ENCODE measurements around the gene SLC6A3.
A peak's percentile ranks its signal among the peaks of the same experiment; 100 is the strongest.

Gene SLC6A3

DNA sequence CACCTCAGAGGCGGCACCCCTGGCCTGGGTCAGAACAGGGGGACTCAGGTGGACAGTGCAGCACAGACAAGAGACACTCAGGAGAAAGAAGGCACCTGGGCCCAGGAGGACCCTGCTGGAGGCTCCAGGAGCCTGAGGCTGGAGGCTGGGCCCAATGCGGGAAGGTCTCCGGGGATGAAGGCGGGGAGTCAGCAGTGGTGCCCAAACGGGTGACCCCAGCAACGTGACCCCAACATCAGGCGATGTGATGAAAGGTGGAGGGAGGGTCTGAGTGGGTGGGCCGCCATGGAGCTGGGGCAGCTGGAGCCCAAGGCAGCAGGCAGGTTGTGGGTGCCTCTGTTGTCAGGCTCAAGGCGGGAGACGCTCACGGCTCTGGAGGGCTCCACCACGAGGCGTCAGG, 41.0 kb upstream of the SLC6A3 start:
- Histone ChIP-seq H2AFZ (ENCODE audit: insufficient read depth, low read length, poor library complexity) (no peak overlapping the region), H3K4me1 (ENCODE audit: control insufficient read depth in 1 of 2, insufficient read depth in 2 of 2, low read length in 2 of 2) (no peaks in the 10 kb centered on the region), H3K27ac (ENCODE audit: low read depth, low read length) (no peak overlapping the region), H2BK12ac (ENCODE audit: low read length) (no peak overlapping the region), H3K36me3 (ENCODE audit: control insufficient read depth in 1 of 2, insufficient read depth in 2 of 2, low read length in 2 of 2) (peaks cover 82 to 84% of the 10 kb centered on the region in 2 experiments), H3K9me3 (ENCODE audit: insufficient read depth, low read depth, low read length) (no peaks in the 10 kb centered on the region), H3K4me2 (ENCODE audit: low read length) (no peak overlapping the region), H4K12ac (ENCODE audit: low read depth, low read length) (no peak overlapping the region), H3K4ac (ENCODE audit: low read depth, low read length) (no peak overlapping the region), H3K9ac (ENCODE audit: low read length) (no peak overlapping the region), H2BK5ac (ENCODE audit: low read depth, low read length, poor library complexity) (no peak overlapping the region), H3K79me2 (ENCODE audit: control insufficient read depth, insufficient read depth, low read length, poor library complexity) (no peaks in the 10 kb centered on the region), H2AK5ac (ENCODE audit: low read length) (no peak overlapping the region), H3K79me1 (ENCODE audit: low read length) (no peaks in the 10 kb centered on the region), H4K8ac (ENCODE audit: low read depth, low read length) (no peak overlapping the region), H3K23ac (ENCODE audit: low read length) (no peak overlapping the region), H3K18ac (ENCODE audit: low read length) (no peak overlapping the region), H3K27me3 (ENCODE audit: insufficient read depth, low read length) (no peaks in the 10 kb centered on the region), H2BK120ac (ENCODE audit: insufficient read depth, low read length, poor library complexity) (no peak overlapping the region), H4K91ac (ENCODE audit: low read depth, low read length) (no peak overlapping the region), H3K14ac (ENCODE audit: low read length) (no peak overlapping the region), H3K4me3 (ENCODE audit: low read depth, low read length) (no peak overlapping the region)
- no CpG with 5 or more reads among the region's 13 CpGs for WGBS (ENCODE audit: extremely low coverage, insufficient coverage, insufficient read length)
- no peak for DNase-seq

DNA sequence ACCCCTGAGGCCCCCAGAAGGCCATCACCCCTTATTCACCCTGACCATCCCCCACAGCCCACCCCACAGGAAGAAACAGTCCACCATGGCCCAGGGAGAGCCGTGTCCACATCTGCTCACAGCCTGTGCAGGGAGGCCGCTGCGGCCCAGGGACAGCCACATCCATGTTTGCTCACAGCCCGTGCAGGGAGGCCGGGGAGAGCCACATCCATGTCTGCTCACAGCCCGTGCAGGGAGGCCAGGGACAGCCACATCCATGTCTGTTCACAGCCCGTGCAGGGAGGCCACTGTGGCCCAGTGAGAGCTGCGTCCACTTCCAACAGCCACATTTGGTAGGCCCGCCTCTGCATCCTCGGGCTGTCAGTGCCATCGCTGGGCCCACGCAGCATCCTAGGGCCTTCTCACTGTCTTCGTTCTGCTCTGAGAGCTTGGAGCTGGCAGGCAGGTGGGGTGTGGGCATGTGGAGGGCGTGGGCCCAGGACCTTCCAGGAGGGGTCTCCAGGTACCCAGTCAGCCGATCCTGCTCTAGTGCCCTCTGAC, 40.4 kb upstream of the SLC6A3 start:
- no CpG with 5 or more reads among the region's 15 CpGs for WGBS (ENCODE audit: extremely low coverage, insufficient coverage, insufficient read length)
- Histone ChIP-seq H2BK12ac (ENCODE audit: low read length) (no peak overlapping the region), H3K4me3 (ENCODE audit: low read depth, low read length) (no peak overlapping the region), H3K79me1 (ENCODE audit: low read length) (no peaks in the 10 kb centered on the region), H3K36me3 (ENCODE audit: control insufficient read depth in 1 of 2, insufficient read depth in 2 of 2, low read length in 2 of 2) (peaks cover 82 to 84% of the 10 kb centered on the region in 2 experiments), H4K8ac (ENCODE audit: low read depth, low read length) (no peak overlapping the region), H3K79me2 (ENCODE audit: control insufficient read depth, insufficient read depth, low read length, poor library complexity) (no peaks in the 10 kb centered on the region), H3K23ac (ENCODE audit: low read length) (no peak overlapping the region), H3K18ac (ENCODE audit: low read length) (no peak overlapping the region), H3K9me3 (ENCODE audit: insufficient read depth, low read depth, low read length) (no peaks in the 10 kb centered on the region), H2AFZ (ENCODE audit: insufficient read depth, low read length, poor library complexity) (no peak overlapping the region), H3K9ac (ENCODE audit: low read length) (no peak overlapping the region), H4K12ac (ENCODE audit: low read depth, low read length) (no peak overlapping the region), H2BK5ac (ENCODE audit: low read depth, low read length, poor library complexity) (no peak overlapping the region), H2BK120ac (ENCODE audit: insufficient read depth, low read length, poor library complexity) (no peak overlapping the region), H4K91ac (ENCODE audit: low read depth, low read length) (no peak overlapping the region), H3K4me1 (ENCODE audit: control insufficient read depth in 1 of 2, insufficient read depth in 2 of 2, low read length in 2 of 2) (no peaks in the 10 kb centered on the region), H3K4me2 (ENCODE audit: low read length) (no peak overlapping the region), H3K4ac (ENCODE audit: low read depth, low read length) (no peak overlapping the region), H3K27ac (ENCODE audit: low read depth, low read length) (no peak overlapping the region), H2AK5ac (ENCODE audit: low read length) (no peak overlapping the region), H3K14ac (ENCODE audit: low read length) (no peak overlapping the region), H3K27me3 (ENCODE audit: insufficient read depth, low read length) (no peaks in the 10 kb centered on the region)
- no peak for DNase-seq

DNA sequence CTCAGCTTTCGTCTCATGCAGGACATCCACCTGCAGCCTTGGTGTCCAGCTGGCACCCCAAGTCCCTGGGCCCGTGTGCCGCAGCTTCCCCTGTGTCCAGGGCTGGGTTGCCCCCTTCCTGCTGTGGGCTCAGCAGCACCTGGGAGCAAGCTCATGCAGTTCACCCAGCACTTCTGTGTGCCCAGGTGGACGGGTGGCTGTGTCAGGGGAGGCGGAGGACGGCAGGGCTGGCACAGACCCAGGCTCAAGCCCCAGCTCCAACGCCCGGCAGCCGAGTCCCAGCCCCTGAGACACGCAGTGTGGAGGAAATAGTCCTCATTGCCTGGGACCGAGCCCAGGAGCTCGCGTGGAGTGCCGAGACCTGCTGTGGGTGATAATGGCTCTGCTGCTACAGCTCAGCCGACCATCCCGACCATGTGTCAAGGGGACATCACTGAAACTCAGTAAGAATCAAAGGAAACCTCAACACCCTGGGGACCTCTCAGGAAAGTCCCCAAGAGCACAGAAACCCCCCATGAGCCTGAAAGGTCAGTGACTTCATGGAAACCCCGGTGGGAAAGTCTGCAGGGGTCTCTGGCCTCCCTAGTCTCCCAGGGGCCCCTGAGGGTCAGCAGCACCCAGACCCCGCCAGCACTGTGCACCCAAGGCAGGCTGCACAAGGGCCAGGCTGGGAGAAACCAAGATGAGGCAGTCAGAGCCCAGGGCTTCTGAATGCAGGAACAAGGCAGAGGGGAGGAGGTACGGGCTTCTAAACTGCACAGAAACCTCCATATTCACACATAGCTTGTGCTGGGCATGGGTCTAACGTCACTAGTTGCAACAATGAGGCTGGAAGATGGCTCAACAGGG, 39.7 kb upstream of the SLC6A3 start:
- Histone ChIP-seq H2BK5ac (ENCODE audit: low read depth, low read length, poor library complexity) (no peak overlapping the region), H3K18ac (ENCODE audit: low read length) (no peak overlapping the region), H3K9ac (ENCODE audit: low read length) (no peak overlapping the region), H3K4me2 (ENCODE audit: low read length) (no peak overlapping the region), H3K4me1 (ENCODE audit: control insufficient read depth in 1 of 2, insufficient read depth in 2 of 2, low read length in 2 of 2) (no peaks in the 10 kb centered on the region), H3K23ac (ENCODE audit: low read length) (no peak overlapping the region), H3K79me2 (ENCODE audit: control insufficient read depth, insufficient read depth, low read length, poor library complexity) (no peaks in the 10 kb centered on the region), H3K79me1 (ENCODE audit: low read length) (no peaks in the 10 kb centered on the region), H3K4me3 (ENCODE audit: low read depth, low read length) (no peak overlapping the region), H3K27ac (ENCODE audit: low read depth, low read length) (no peak overlapping the region), H4K12ac (ENCODE audit: low read depth, low read length) (no peak overlapping the region), H2BK120ac (ENCODE audit: insufficient read depth, low read length, poor library complexity) (no peak overlapping the region), H2BK12ac (ENCODE audit: low read length) (no peak overlapping the region), H3K4ac (ENCODE audit: low read depth, low read length) (no peak overlapping the region), H2AK5ac (ENCODE audit: low read length) (no peak overlapping the region), H4K91ac (ENCODE audit: low read depth, low read length) (no peak overlapping the region), H3K9me3 (ENCODE audit: insufficient read depth, low read depth, low read length) (no peaks in the 10 kb centered on the region), H4K8ac (ENCODE audit: low read depth, low read length) (no peak overlapping the region), H3K36me3 (ENCODE audit: control insufficient read depth in 1 of 2, insufficient read depth in 2 of 2, low read length in 2 of 2) (peaks cover 81 to 83% of the 10 kb centered on the region in 2 experiments), H2AFZ (ENCODE audit: insufficient read depth, low read length, poor library complexity) (no peak overlapping the region), H3K27me3 (ENCODE audit: insufficient read depth, low read length) (no peaks in the 10 kb centered on the region), H3K14ac (ENCODE audit: low read length) (no peak overlapping the region)
- DNase-seq, result no peak
- no CpG with 5 or more reads among the region's 20 CpGs for WGBS (ENCODE audit: extremely low coverage, insufficient coverage, insufficient read length)

DNA sequence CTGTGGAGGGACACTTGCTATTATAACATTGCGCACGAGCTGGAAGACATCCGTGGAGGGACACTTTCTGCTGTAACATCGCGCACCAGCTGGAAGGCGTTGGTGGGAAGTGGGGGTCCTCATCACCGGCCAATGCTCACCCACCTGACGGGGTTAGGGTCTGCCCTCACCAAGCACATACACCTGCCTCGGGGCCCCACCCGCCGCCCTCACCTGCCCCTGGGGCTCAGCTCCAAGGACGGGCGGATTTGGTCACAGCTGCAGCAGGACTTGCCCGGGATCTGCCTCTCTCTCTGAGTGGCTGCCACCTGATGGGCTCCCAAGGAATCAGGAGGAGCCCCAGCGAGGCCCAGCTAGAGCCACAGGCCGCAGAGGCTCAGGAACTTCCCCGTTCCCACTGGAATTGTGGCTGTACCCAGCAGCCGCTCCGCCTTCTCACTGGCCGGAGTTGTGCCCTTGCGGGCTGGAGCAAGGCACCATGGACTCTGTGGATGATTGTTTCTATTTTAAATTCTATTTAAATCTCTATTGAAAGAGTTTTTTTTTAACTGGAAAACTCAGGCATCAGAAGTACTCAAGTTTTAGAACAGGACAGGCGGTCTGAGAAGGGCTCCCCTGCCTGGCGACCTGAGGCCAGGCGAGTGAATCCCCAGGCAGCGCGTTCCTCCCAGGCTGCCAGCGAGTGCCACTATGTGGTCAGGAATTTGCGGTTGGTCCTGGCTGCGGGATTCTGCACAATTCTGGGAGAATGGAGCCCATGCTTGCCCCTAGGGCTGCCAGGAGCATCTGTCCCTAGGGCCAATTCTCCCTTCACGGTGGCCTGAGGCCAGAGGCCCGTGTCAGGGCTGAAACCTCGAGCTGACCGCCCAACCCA, 38.9 kb upstream of the SLC6A3 start:
- no peak overlapping the region for H4K8ac ChIP-seq (ENCODE audit: low read depth, low read length)
- H3K9ac ChIP-seq (ENCODE audit: low read length), result no peak overlapping the region
- H2BK12ac ChIP-seq (ENCODE audit: low read length), result no peak overlapping the region
- no peaks in the 10 kb centered on the region for H3K79me2 ChIP-seq (ENCODE audit: control insufficient read depth, insufficient read depth, low read length, poor library complexity)
- H3K36me3 ChIP-seq (ENCODE audit: control insufficient read depth in 1 of 2, insufficient read depth in 2 of 2, low read length in 2 of 2), result peaks cover 79 to 82% of the 10 kb centered on the region in 2 experiments
- H4K91ac ChIP-seq (ENCODE audit: low read depth, low read length), result no peak overlapping the region
- H2BK5ac ChIP-seq (ENCODE audit: low read depth, low read length, poor library complexity), result no peak overlapping the region
- H3K18ac ChIP-seq (ENCODE audit: low read length), result no peak overlapping the region
- no peaks in the 10 kb centered on the region for H3K27me3 ChIP-seq (ENCODE audit: insufficient read depth, low read length)
- no peak overlapping the region for H2AK5ac ChIP-seq (ENCODE audit: low read length)
- no peak overlapping the region for H3K4me2 ChIP-seq (ENCODE audit: low read length)
- no peak overlapping the region for H3K23ac ChIP-seq (ENCODE audit: low read length)
- WGBS (ENCODE audit: extremely low coverage, insufficient coverage, insufficient read length), result no CpG with 5 or more reads among the region's 33 CpGs
- H3K79me1 ChIP-seq (ENCODE audit: low read length), result no peaks in the 10 kb centered on the region
- peak; percentile 81 to 87 for DNase-seq
- no peaks in the 10 kb centered on the region for H3K9me3 ChIP-seq (ENCODE audit: insufficient read depth, low read depth, low read length)
- H3K4ac ChIP-seq (ENCODE audit: low read depth, low read length), result no peak overlapping the region
- no peak overlapping the region for H2AFZ ChIP-seq (ENCODE audit: insufficient read depth, low read length, poor library complexity)
- H4K12ac ChIP-seq (ENCODE audit: low read depth, low read length), result no peak overlapping the region
- no peak overlapping the region for H3K14ac ChIP-seq (ENCODE audit: low read length)
- no peak overlapping the region for H3K27ac ChIP-seq (ENCODE audit: low read depth, low read length)
- H3K4me1 ChIP-seq (ENCODE audit: control insufficient read depth in 1 of 2, insufficient read depth in 2 of 2, low read length in 2 of 2), result no peaks in the 10 kb centered on the region
- H2BK120ac ChIP-seq (ENCODE audit: insufficient read depth, low read length, poor library complexity), result no peak overlapping the region
- H3K4me3 ChIP-seq (ENCODE audit: low read depth, low read length), result no peak overlapping the region
